Measurements from ENCODE around the gene INF2.

Gene INF2

DNA sequence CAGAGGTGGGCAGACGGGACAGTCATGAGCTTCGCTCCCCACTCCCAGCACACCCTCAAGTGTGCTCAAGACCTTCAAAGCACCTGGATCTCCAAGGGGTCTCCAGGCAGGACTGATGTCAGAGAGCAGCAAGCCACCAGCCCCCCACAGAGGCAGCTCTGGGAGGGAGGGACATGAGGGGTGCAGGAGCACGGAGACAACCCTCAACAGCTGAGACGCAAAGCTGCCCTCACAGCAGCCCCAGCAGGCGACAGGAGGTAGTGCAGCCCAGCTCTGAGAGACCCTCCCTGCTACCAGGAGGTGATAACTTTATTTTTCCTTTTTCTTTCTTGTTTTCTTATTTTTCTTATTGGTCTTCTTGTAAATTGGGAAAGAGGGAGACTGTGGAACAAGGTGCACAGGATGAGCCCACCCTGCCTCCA, 81.4 kb downstream of the INF2 start:
- no peak for DNase-seq (ENCODE audit: low read depth)

DNA sequence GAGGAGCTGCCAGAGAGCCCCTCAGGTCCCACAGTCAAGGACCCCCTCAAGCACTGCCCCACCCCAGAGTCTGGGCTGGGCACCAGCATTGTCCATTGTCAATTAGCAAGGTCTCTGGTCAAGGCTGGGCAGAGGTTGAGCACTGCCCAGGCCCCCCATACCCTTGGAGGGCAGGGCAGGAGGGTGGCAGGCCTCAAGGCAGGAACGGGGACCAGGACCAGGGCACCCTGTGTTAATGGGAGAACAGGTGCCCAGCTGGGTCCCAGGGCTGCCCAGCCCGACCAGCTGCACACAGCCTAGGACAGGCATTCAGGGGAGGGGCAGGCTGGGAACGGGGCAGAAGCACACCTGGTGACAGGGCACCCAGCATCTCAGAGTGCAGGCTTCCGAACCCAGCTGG, 82.0 kb downstream of the INF2 start:
- DNase-seq (ENCODE audit: low read depth) = no peak

Data from stimulated activated CD8-positive, alpha-beta memory T cell treated with anti-CD3 and anti-CD28 coated beads, Interleukin-15, amount 100 ng/mL, for 1 hour (primary cell).